IMR-90 (cell line): ENCODE measurements around the gene GRAMD1B. TPM values are rescaled to one million over a fixed set of nuclear protein-coding genes. Genes with fewer than 3 reads are reported as not detected.

Source experiments
- ATAC-seq: fragments of 200-7000 bp; cut with Tn5 transposase; 2 replicates; pipeline ENCODE4 v1.9.1; 2020; ENCODE audit warnings: low read depth, mild to moderate bottlenecking, moderate library complexity
- BruUV-seq: library from RNA; stranded (reverse); fragments of 400-500 nt; replicated peaks from 2 replicates; lab custom pipeline; 2021; lab: Mats Ljungman, UMichigan
- CTCF ChIA-PET: fragments of 300-600 bp; formaldehyde crosslinking; extraction: SDS; loops from one replicate; lab custom pipeline; 2021; ENCODE audit warnings: antibody characterized with exemption; lab: Yijun Ruan, JAX
- POLR2A ChIA-PET: fragments of 300-600 bp; sonication (Branson Sonifier 250); formaldehyde crosslinking; loops from one replicate; lab custom pipeline; 2022; ENCODE audit warnings: antibody characterized with exemption; ENCODE audit not compliant: unreplicated experiment; lab: Charles Lee
- DNase-seq: peaks from one replicate; pipeline ENCODE4 v3.0.0; 2013
- H2AFZ ChIP-seq: replicated peaks from 2 replicates; pipeline ENCODE3; 2013; ENCODE audit warnings: low read length, mild to moderate bottlenecking; ENCODE audit not compliant: poor library complexity
- H2AK5ac ChIP-seq: 2 replicates; pipeline ENCODE4 v1.6.1; 2013; ENCODE audit warnings: low read depth, low read length, inconsistent platforms
- H2AK9ac ChIP-seq: replicated peaks from 2 replicates; pipeline ENCODE3; 2013; ENCODE audit warnings: mild to moderate bottlenecking, low read depth, low read length, moderate library complexity; ENCODE audit not compliant: poor library complexity
- H2BK120ac ChIP-seq: 2 replicates; pipeline ENCODE4 v1.6.1; 2013; ENCODE audit warnings: low read depth, low read length, inconsistent platforms
- H2BK15ac ChIP-seq: 3 replicates; pipeline ENCODE4 v1.6.1; 2013; ENCODE audit warnings: low read depth, low read length, inconsistent platforms
- H2BK20ac ChIP-seq: 2 replicates; pipeline ENCODE4 v1.6.1; 2013; ENCODE audit warnings: low read depth, mild to moderate bottlenecking, inconsistent platforms, low read length, moderate library complexity
- H2BK5ac ChIP-seq: 2 replicates; pipeline ENCODE4 v1.6.1; 2013; ENCODE audit warnings: mild to moderate bottlenecking, low read depth, low read length, inconsistent platforms; ENCODE audit not compliant: poor library complexity, severe bottlenecking
- H3K14ac ChIP-seq: replicated peaks from 2 replicates; pipeline ENCODE4 v1.6.1; 2013; ENCODE audit warnings: low read depth, low read length, inconsistent platforms
- H3K18ac ChIP-seq: 2 replicates; pipeline ENCODE4 v1.6.1; 2013; ENCODE audit warnings: low read depth, low read length, control low read depth
- H3K23ac ChIP-seq: 2 replicates; pipeline ENCODE4 v1.6.1; 2013; ENCODE audit warnings: low read depth, low read length, inconsistent platforms
- H3K27ac ChIP-seq: 2 replicates; pipeline ENCODE4 v1.5.1; 2013; ENCODE audit warnings: mild to moderate bottlenecking, control low read depth, low read length; ENCODE audit not compliant: insufficient read depth
- H3K27me3 ChIP-seq: 2 replicates; pipeline ENCODE4 v1.6.1; 2013; ENCODE audit warnings: low read length; ENCODE audit not compliant: control insufficient read depth, insufficient read depth
- H3K36me3 ChIP-seq: 2 replicates; pipeline ENCODE4 v1.6.1; 2013; ENCODE audit warnings: low read length, mixed read lengths; ENCODE audit not compliant: control insufficient read depth, insufficient read depth
- H3K4ac ChIP-seq: 2 replicates; pipeline ENCODE4 v1.6.1; 2013; ENCODE audit warnings: low read depth, low read length, inconsistent platforms
- H3K4me1 ChIP-seq: 2 replicates; pipeline ENCODE4 v1.6.1; 2013; ENCODE audit warnings: low read length, mixed read lengths; ENCODE audit not compliant: control insufficient read depth, insufficient read depth
- H3K4me2 ChIP-seq: 2 replicates; pipeline ENCODE4 v1.6.1; 2013; ENCODE audit warnings: low read depth, mild to moderate bottlenecking, control low read depth, low read length, moderate library complexity
- H3K4me3 ChIP-seq: 2 replicates; pipeline ENCODE4 v1.5.1; 2013; ENCODE audit warnings: low read depth, mild to moderate bottlenecking, control low read depth, low read length, moderate library complexity; ENCODE audit not compliant: insufficient read depth
- H3K56ac ChIP-seq: 2 replicates; pipeline ENCODE4 v1.6.1; 2013; ENCODE audit warnings: low read length, inconsistent platforms; ENCODE audit not compliant: insufficient read depth; ENCODE audit errors: extremely low read depth
- H3K79me1 ChIP-seq, 2 experiments: 2 replicates each; pipeline ENCODE4 v1.6.1; 2013; ENCODE audit warnings: low read length in 2 of 2, inconsistent platforms in 1 of 2, low read depth in 1 of 2
- H3K9ac ChIP-seq: 2 replicates; pipeline ENCODE4 v1.6.1; 2013; ENCODE audit warnings: low read depth, low read length, control low read depth
- H3K9me1 ChIP-seq: 2 replicates; pipeline ENCODE4 v1.6.1; 2013; ENCODE audit warnings: low read length, inconsistent platforms; ENCODE audit not compliant: insufficient read depth
- H3K9me3 ChIP-seq: 2 replicates; pipeline ENCODE4 v1.6.1; 2013; ENCODE audit warnings: low read length; ENCODE audit not compliant: control insufficient read depth, insufficient read depth
- H4K20me1 ChIP-seq: 2 replicates; pipeline ENCODE4 v1.6.1; 2013; ENCODE audit warnings: low read length, inconsistent platforms; ENCODE audit not compliant: insufficient read depth
- H4K5ac ChIP-seq: 2 replicates; pipeline ENCODE4 v1.6.1; 2013; ENCODE audit warnings: mild to moderate bottlenecking, low read depth, low read length, control low read depth
- H4K8ac ChIP-seq, 2 experiments: 2 replicates each; pipeline ENCODE4 v1.6.1; 2013; ENCODE audit warnings: low read depth in 2 of 2, low read length in 2 of 2, control low read depth in 1 of 2, inconsistent platforms in 1 of 2
- H4K91ac ChIP-seq: 2 replicates; pipeline ENCODE4 v1.6.1; 2013; ENCODE audit warnings: low read depth, low read length, inconsistent platforms; ENCODE audit not compliant: insufficient read depth
- FOS ChIP-seq: fragments of 150-350 bp; IDR thresholded peaks from 2 replicates; pipeline ENCODE4 v1.6.1; 2016; ENCODE audit warnings: low read depth, low read length
- MAFK ChIP-seq: IDR thresholded peaks from 2 replicates; pipeline ENCODE4 v1.6.1; 2012; ENCODE audit warnings: low read depth, low read length, improper control_type of control experiment
- MAZ ChIP-seq: IDR thresholded peaks from 2 replicates; pipeline ENCODE4 v1.6.1; 2012; ENCODE audit warnings: low read depth, mild to moderate bottlenecking, low read length, improper control_type of control experiment, moderate library complexity, borderline replicate concordance
- MXI1 ChIP-seq: IDR thresholded peaks from 2 replicates; pipeline ENCODE4 v1.6.1; 2012; ENCODE audit warnings: low read depth, mild to moderate bottlenecking, low read length, moderate library complexity, borderline replicate concordance
- NFE2L2 ChIP-seq: fragments of 150-350 bp; IDR thresholded peaks from 2 replicates; pipeline ENCODE4 v1.6.1; 2016; ENCODE audit warnings: low read depth, mild to moderate bottlenecking, low read length
- RAD21 ChIP-seq: IDR thresholded peaks from 2 replicates; pipeline ENCODE4 v1.6.1; 2012; ENCODE audit warnings: low read length, improper control_type of control experiment
- RFX5 ChIP-seq: IDR thresholded peaks from 2 replicates; pipeline ENCODE4 v1.8.0; 2012; ENCODE audit warnings: low read depth, mild to moderate bottlenecking, low read length, moderate library complexity
- WGBS, 2 experiments: methylation state at CpG; one replicate each; pipeline versions ENCODE4 v1.1.5 to v1.1.7; 2013; ENCODE audit warnings: missing lambda C conversion rate in 2 of 2; ENCODE audit not compliant: insufficient read length in 1 of 2; ENCODE audit errors: extremely low coverage in 2 of 2; 5-methylcytosine and 5-hydroxymethylcytosine counted together
- dilution Hi-C: fragments of 300-500 bp; cut with HindIII; formaldehyde crosslinking; loops from one replicate; pipeline ENCODE4 v1.14.3; 2018; ENCODE audit warnings: low sequenced_read_pairs; ENCODE audit not compliant: unreplicated experiment
- in situ Hi-C: fragments of 300-500 bp; cut with MboI; formaldehyde crosslinking; loops from 3 replicates; pipeline ENCODE4 v1.14.3; 2019; ENCODE audit warnings: low sequenced_read_pairs, inconsistent platforms, mixed read lengths
- intact Hi-C: fragments of 100-400 bp; cut with micrococcal nuclease; formaldehyde crosslinking; loops from 2 replicates; pipeline ENCODE4 v1.10.0; 2022
- polyA plus RNA-seq, 3 experiments: library from polyadenylated mRNA; depleted of rRNA; stranded (reverse); fragments of >200 nt; gene quantifications; 2 replicates each; pipeline ENCODE4 v1.2.3, GENCODE V29; 2012; ENCODE audit warnings: low replicate concordance in 1 of 3
- total RNA-seq: library from RNA; depleted of rRNA; stranded (reverse); fragments of >200 nt; gene quantifications from 2 replicates; pipeline ENCODE4 v1.2.3, GENCODE V29; 2012

The GRAMD1B gene
- total and polyA plus RNA-seq, 2 of the 4 experiments (the other 2 are of a cell fraction) = 7.1 to 7.2 TPM

DNA sequence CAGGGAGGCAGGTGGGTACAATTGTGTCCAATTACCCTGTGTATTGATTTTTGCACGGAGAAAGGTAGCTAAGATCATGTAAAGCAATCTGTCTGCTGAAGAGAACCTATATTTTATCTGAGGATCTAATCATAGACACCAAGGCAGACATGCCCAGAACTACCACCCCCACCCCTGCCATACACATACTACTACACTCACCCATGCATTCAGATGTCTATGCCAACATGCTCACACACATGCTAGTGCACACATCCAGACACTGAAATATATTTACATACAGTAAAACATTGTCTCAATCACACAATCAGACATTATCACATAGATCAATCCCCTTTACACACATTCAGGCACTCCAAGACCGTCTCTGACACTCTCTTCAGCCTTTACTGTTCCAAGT lies 222.5 kb downstream of the GRAMD1B start:
- no peak for TF ChIP-seq RAD21
- no peak for TF ChIP-seq FOS
- TF ChIP-seq NFE2L2 = no peak
- no peak for TF ChIP-seq RFX5
- TF ChIP-seq MAZ = no peak
- TF ChIP-seq MXI1 = no peak
- no peak for TF ChIP-seq MAFK
- no peak for ATAC-seq
- no peak overlapping the region for H3K9ac ChIP-seq
- no peak overlapping the region for H3K4me3 ChIP-seq
- no peak overlapping the region for H4K91ac ChIP-seq
- H2BK20ac ChIP-seq = no peak overlapping the region
- H4K8ac ChIP-seq = no peak overlapping the region
- no peak overlapping the region for H3K4me2 ChIP-seq
- no peaks in the 10 kb centered on the region for H3K9me1 ChIP-seq
- no peak overlapping the region for H3K56ac ChIP-seq
- dilution Hi-C loops = no loop called here
- no peak overlapping the region for H3K14ac ChIP-seq
- intact Hi-C loops = no loop called here
- no peak overlapping the region for H2AK9ac ChIP-seq
- no peaks in the 10 kb centered on the region for H3K9me3 ChIP-seq
- no peak overlapping the region for H2AK5ac ChIP-seq
- no peak overlapping the region for H3K27ac ChIP-seq
- WGBS, 2 experiments = no CpG with 5 or more reads among the region's 2 CpGs
- H4K20me1 ChIP-seq = no peaks in the 10 kb centered on the region
- H3K36me3 ChIP-seq = no peaks in the 10 kb centered on the region
- in situ Hi-C loops = no loop called here
- H3K18ac ChIP-seq = no peak overlapping the region
- no peak overlapping the region for H2BK120ac ChIP-seq
- CTCF ChIA-PET = interaction anchor here (1.5 to 1.8 kb wide), 2 partner anchors 11 to 55 kb away, joined by 4 to 5 read pairs; no protein-coding TSS in a partner anchor
- no peak overlapping the region for H2BK15ac ChIP-seq
- H3K4ac ChIP-seq = no peak overlapping the region
- POLR2A ChIA-PET = no interaction called here
- peaks cover 18% of the 10 kb centered on the region for H3K27me3 ChIP-seq
- H3K4me1 ChIP-seq = no peaks in the 10 kb centered on the region
- no peak overlapping the region for H2BK5ac ChIP-seq
- no peak overlapping the region for H2AFZ ChIP-seq
- no peak for DNase-seq
- no peak overlapping the region for H4K5ac ChIP-seq
- H3K23ac ChIP-seq = no peak overlapping the region
- no TSS peak for BruUV-seq
- no peaks in the 10 kb centered on the region for H3K79me1 ChIP-seq
